Skin of body (tissue), 2 donors: ENCODE measurements around the gene C20orf144. TPM values are rescaled to one million over a fixed set of nuclear protein-coding genes. Genes with fewer than 3 reads are reported as not detected.
"Not testable (repeated sequence)": the region's sequence is repeated elsewhere in the genome, so short reads cannot be mapped to it uniquely, and the experiment has no call there.

Experiments used
- DNase-seq: peaks from one replicate; lab custom pipeline; 2025; lab: John Stamatoyannopoulos, UW
- total RNA-seq: library from RNA; depleted of rRNA; stranded (reverse); fragments of >200 nt; gene quantifications from one replicate; pipeline ENCODE4 v1.2.3, GENCODE V29; 2014

C20orf144 gene
- total RNA-seq = not detected

GRCh38 chr20:33662172-33662571 lies at the start of gene C20orf144:
TSS of gene C20orf144 (plus strand) at chr20:33662327. CDS start at chr20:33662346, 19 bp downstream.
- no peak for DNase-seq

GRCh38 chr20:33621717-33622400 lies 40.3 kb upstream of the C20orf144 start:
- DNase-seq = no peak

GRCh38 chr20:33622705-33623365 lies 39.3 kb upstream of the C20orf144 start:
- no peak for DNase-seq

DNA sequence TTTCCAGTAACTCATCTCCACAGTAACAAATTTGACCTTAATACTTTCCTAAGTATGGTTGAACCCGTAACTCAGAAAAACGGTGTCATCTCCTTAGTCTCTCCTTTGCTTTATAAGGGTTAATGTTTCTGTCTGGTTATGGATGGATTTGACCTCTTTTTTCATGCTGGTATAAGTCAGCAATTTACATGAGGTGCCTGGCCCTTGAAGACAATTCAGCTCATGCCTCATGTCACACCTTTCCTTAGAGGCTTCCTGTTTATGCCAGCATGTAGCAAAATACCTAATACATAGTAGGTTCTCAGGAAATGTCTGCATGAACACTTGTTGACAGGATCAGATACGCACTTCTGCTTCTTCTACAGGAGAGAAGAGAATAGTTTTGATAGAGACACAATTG lies 37.7 kb upstream of the C20orf144 start:
- no peak for DNase-seq

- no peak for DNase-seq
These were observed 35.9 kb upstream of the C20orf144 start for GRCh38 chr20:33626190-33626589.

DNA sequence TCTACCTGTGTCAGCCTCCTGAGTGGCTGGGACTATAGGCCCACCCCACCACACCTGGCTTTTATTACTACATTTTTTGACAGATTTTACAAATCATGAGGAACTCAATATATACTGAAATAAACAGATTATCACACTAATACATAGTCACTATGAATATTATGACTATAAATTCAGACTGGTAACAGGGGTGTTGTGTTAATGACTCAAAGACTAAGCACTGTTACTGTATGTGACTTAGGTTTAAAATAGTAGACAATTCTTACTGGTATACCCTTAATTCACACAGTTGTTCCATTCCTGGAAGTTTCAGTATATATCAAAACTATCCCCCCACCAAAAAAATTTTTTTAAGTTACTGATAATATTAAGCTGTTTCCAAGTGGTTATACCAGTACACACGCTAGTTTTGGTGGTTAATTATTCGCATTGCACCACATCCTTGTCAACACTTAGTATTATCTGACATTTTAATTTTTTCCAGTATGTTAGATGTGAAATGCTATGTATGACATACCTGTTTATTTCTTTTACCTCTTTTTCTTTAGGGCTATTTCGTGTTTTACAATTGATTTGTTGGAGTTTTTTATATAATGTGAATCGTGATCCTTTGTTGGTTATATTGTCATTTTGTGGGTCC lies 34.4 kb upstream of the C20orf144 start:
- no peak for DNase-seq

GRCh38 chr20:33629533-33629932 lies 32.6 kb upstream of the C20orf144 start:
- no peak for DNase-seq

GRCh38 chr20:33629979-33630378 lies 32.1 kb upstream of the C20orf144 start:
- DNase-seq = no peak

DNA sequence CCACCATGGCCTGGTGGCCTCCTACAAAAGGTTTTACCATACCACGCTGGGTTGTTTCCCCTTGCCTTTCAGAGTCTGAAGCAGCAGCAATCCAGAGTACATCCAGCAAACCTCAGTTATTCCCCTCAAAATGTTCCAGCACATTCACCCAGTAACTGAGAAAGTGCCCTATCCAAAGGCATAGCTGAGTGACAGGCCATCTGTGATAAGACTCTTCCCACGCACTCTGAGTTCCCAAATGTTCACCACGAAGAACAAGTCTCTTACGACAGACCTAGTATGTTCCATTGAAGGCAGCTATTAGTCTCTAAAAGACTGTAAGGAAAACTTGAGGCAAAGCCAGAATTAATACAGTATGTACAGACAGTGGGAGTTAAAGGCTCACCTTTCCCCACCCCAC lies 31.6 kb upstream of the C20orf144 start:
- no peak for DNase-seq

- DNase-seq = not testable (repeated sequence)
These were observed 30.2 kb upstream of the C20orf144 start for GRCh38 chr20:33631910-33632309.

DNA sequence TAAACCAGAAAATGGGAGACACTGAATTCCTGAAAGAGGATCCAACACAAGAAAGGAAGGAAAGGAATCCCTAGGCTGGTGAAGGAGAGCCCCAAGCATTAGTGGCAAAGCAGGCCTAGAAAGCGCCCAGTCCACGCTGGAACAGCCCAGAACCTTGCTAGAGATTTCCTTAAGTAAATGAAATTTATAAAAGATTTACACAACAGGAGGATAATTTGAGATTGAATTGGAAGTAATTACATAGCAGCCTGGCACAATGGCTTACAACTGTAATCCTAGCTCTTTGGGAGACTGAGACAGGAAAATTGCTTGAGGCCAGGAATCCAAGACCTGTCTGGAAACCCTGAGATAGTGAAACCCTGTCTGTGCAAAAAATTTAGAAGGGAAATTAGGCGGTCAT lies 26.8 kb upstream of the C20orf144 start:
- no peak for DNase-seq

DNA sequence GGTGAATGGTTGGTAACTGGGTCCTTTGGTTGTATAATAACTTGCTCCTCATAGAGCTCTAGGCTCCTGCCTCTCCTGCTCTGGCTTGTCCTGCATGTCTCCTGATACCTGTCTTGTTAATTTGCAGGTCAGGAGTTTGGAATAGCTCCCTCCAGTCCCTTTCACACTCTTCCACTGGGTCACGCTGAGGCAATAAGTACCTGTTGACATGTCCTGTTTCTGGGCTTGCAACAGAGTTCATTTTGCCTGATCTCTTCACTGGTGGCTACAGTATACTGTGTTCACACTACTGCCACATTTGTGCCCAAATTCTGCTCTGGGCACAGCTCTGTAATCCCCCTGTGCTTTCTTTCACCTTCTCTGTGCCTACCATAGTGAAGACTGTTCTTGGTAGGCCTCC lies 25.4 kb upstream of the C20orf144 start:
- DNase-seq = no peak

- no peak for DNase-seq
These were observed 21.8 kb upstream of the C20orf144 start for GRCh38 chr20:33640287-33640686.

GRCh38 chr20:33644313-33645071 lies 17.6 kb upstream of the C20orf144 start:
- no peak for DNase-seq

- DNase-seq = no peak
These were observed 17.1 kb upstream of the C20orf144 start for GRCh38 chr20:33645072-33645358.

GRCh38 chr20:33645396-33645795 lies 16.7 kb upstream of the C20orf144 start:
- DNase-seq = no peak

GRCh38 chr20:33646191-33646590 lies 15.9 kb upstream of the C20orf144 start:
- no peak for DNase-seq

GRCh38 chr20:33646959-33647602 lies 15.0 kb upstream of the C20orf144 start:
- DNase-seq = not testable (repeated sequence)

DNA sequence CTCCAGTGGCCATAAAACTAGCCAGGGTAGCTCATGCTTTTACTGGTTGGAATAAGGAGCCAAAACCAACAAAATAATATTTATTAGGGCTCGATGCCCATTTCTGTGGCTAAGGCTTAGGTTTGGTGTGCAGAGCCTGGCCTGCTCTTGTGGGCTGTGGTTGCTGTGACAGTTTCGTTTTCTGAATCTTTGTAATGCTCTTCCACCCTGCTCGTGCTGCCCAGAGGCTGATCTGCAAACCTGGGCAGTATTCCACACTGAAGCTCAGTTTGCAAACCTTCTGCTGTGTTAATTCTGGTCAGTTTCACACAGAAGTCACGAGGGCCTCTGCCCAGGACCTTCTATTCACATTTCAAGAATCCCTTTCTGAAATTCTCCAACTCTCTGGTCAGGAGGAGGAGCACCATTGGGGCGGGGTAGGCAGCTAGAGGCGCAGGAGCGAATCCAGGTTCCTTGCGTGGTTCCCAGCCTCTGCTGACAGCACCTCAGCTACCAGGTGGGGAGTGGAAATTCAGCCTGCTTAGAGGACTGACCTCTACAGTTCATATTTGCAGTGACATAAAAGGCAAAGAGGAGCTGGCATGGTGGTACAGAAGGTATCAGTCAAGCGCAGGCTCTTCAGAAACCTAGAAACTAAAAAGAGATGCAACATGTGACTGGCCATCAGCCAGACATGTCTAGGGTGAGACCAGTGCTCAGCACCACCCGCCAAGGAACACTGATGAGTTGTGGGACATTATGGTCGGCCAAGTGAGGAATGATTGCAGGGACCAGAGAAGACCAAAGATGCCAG lies 14.3 kb upstream of the C20orf144 start:
- no peak for DNase-seq

DNA sequence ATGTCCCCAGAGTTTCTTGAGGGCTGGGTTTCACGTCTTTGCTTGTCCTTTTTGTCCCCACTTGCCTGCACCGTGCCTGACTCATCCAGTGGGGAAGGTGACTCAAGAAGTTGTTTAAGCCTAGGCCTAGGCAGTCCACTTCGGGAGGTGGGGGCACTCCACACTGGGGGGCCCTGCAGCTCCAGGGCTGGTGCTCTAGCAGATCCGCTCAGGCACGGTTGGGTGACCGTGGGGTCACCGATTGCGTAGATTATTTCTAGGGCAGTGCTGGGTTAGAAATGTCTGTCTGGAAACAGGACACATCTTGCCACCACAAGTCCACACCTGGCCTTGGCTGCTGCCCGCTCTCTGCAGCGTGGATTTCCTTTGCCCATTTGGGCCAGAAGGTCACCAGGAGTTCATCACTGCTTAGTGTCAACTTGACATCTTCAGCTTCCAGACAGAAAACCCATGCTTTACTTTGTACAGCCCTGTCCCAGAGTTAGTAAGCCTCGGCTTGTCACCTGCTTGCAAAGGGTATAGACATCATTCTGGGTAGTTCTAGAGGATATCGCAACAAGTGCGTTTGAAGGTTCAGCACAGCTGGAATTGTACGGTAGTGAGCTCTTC lies 13.6 kb upstream of the C20orf144 start:
- DNase-seq = no peak
